HepG2 (cell line): ENCODE measurements around the gene ADAMTSL4. TPM values are rescaled to one million over a fixed set of nuclear protein-coding genes. Genes with fewer than 3 reads are reported as not detected.

ENCODE experiments used
- AGO2 ChIP-seq: fragments of 200-400 bp; formaldehyde crosslinking; optimal IDR thresholded peaks from 2 replicates; pipeline ENCODE3; 2017; ENCODE audit warnings: mild to moderate bottlenecking, low read depth, low read length, moderate library complexity
- ATF7-NPFF ChIP-seq: sonication (generic); formaldehyde crosslinking; IDR thresholded peaks from 2 replicates; pipeline ENCODE4 v1.8.1; 2023; ENCODE audit warnings: mild to moderate bottlenecking, low read depth, missing genetic modification reagents, moderate library complexity
- EED ChIP-seq: sonication (generic); formaldehyde crosslinking; IDR thresholded peaks from 2 replicates; pipeline ENCODE4 v1.5.0; 2020; ENCODE audit warnings: mild to moderate bottlenecking, missing genetic modification reagents
- FIP1L1 ChIP-seq: fragments of 200-400 bp; formaldehyde crosslinking; IDR thresholded peaks from 2 replicates; pipeline ENCODE4 v1.6.1; 2018; ENCODE audit warnings: low read depth, mild to moderate bottlenecking, low read length, moderate library complexity, borderline replicate concordance; ENCODE audit not compliant: insufficient read depth
- GZF1 ChIP-seq: sonication (generic); formaldehyde crosslinking; IDR thresholded peaks from 2 replicates; pipeline ENCODE4 v1.5.1; 2020; ENCODE audit warnings: mild to moderate bottlenecking, missing genetic modification reagents
- MBNL3 ChIP-seq: fragments of 250-450 bp; sonication (Bioruptor Pico); conservative IDR thresholded peaks from 2 replicates; pipeline ENCODE4 v1.8.0; 2022; ENCODE audit warnings: mild to moderate bottlenecking, inconsistent platforms
- POLR2AphosphoS5 ChIP-seq: IDR thresholded peaks from 2 replicates; pipeline ENCODE4 v1.6.1; 2012; ENCODE audit warnings: low read depth, low read length
- RXRB ChIP-seq: IDR thresholded peaks from 2 replicates; pipeline ENCODE4 v1.6.1; 2016; ENCODE audit warnings: borderline replicate concordance, missing genetic modification reagents, missing compliant biosample characterization
- SMC3 ChIP-seq: IDR thresholded peaks from 2 replicates; pipeline ENCODE4 v1.6.1; 2011; ENCODE audit warnings: low read length, improper control_type of control experiment
- TBP ChIP-seq: sonication (generic); formaldehyde crosslinking; IDR thresholded peaks from 2 replicates; pipeline ENCODE4 v1.5.0; 2020; ENCODE audit warnings: missing genetic modification reagents
- TBX2 ChIP-seq: sonication (generic); formaldehyde crosslinking; IDR thresholded peaks from 2 replicates; pipeline ENCODE4 v1.5.0; 2020; ENCODE audit warnings: missing genetic modification reagents, mild to moderate bottlenecking, borderline replicate concordance
- XRCC5 ChIP-seq: fragments of 200-400 bp; formaldehyde crosslinking; optimal IDR thresholded peaks from 2 replicates; pipeline ENCODE3; 2017; ENCODE audit warnings: mild to moderate bottlenecking, low read length
- ZNF224 ChIP-seq: sonication (generic); formaldehyde crosslinking; IDR thresholded peaks from 2 replicates; pipeline ENCODE4 v1.5.0; 2020; ENCODE audit warnings: mild to moderate bottlenecking, missing genetic modification reagents
- ZNF260 ChIP-seq: sonication (generic); formaldehyde crosslinking; IDR thresholded peaks from 2 replicates; pipeline ENCODE4 v1.4.0; 2020; ENCODE audit warnings: missing genetic modification reagents, low read depth, mild to moderate bottlenecking, borderline replicate concordance
- ZNF768 ChIP-seq: sonication (generic); formaldehyde crosslinking; IDR thresholded peaks from 2 replicates; pipeline ENCODE4 v1.4.0; 2020; ENCODE audit warnings: missing genetic modification reagents
- ZNF772 ChIP-seq: sonication (generic); formaldehyde crosslinking; IDR thresholded peaks from 2 replicates; pipeline ENCODE4 v1.5.0; 2020; ENCODE audit warnings: mild to moderate bottlenecking, missing genetic modification reagents
- ZNF777 ChIP-seq: sonication (generic); formaldehyde crosslinking; IDR thresholded peaks from 2 replicates; pipeline ENCODE4 v1.4.0; 2020; ENCODE audit warnings: missing genetic modification reagents
- polyA plus RNA-seq, 8 experiments: library from polyadenylated mRNA; depleted of rRNA in 3 of 8; stranded (reverse) in 7 of 8; unstranded in 1 of 8; fragments of >200 nt; fragmentation: Illumina TruSeq in 4 of 8; extraction: Trizol in 4 of 8; gene quantifications; 2 replicates each; pipeline versions ENCODE4 v1.2.1 to v1.2.3, GENCODE V29; 2011 to 2016; ENCODE audit warnings: low read depth in 4 of 8, missing spikeins in 1 of 8, mixed read lengths in 1 of 8; ENCODE audit not compliant: insufficient read depth in 1 of 8
- total RNA-seq, 5 experiments: library from RNA; depleted of rRNA; stranded (reverse); fragments of >200 nt; fragmentation: Illumina TruSeq; extraction: Trizol; gene quantifications; 2 replicates each; pipeline ENCODE4 v1.2.3, GENCODE V29; 2016; ENCODE audit warnings: low read depth in 1 of 5
- TF ChIP-seq, protein P1 (sequence below): sonication (generic); formaldehyde crosslinking; IDR thresholded peaks from 2 replicates; pipeline ENCODE4 v1.8.1; 2023; ENCODE audit warnings: mild to moderate bottlenecking, missing genetic modification reagents, borderline replicate concordance
- TF ChIP-seq, protein P2 (sequence below): sonication (generic); formaldehyde crosslinking; conservative IDR thresholded peaks from 2 replicates; pipeline ENCODE4 v1.8.0; 2022; ENCODE audit warnings: mild to moderate bottlenecking, moderate library complexity, missing genetic modification reagents
- TF ChIP-seq, protein P3 (sequence below): IDR thresholded peaks from 2 replicates; pipeline ENCODE4 v1.6.1; 2016; ENCODE audit warnings: missing compliant biosample characterization, missing genetic modification reagents, borderline replicate concordance
- TF ChIP-seq, protein P4 (sequence below): sonication (generic); formaldehyde crosslinking; IDR thresholded peaks from 2 replicates; pipeline ENCODE4 v1.4.0; 2020; ENCODE audit warnings: mild to moderate bottlenecking, missing genetic modification reagents
- TF ChIP-seq, protein P5 (sequence below): sonication (generic); formaldehyde crosslinking; IDR thresholded peaks from 2 replicates; pipeline ENCODE4 v1.5.0; 2020; ENCODE audit warnings: mild to moderate bottlenecking, missing genetic modification reagents, moderate library complexity

ADAMTSL4 gene
- total and polyA plus RNA-seq, 2 of the 13 experiments (the other 11 are each of a cell fraction or from before 2014, with no cell fraction given): 3.9 to 16.4 TPM

- TF ChIP-seq, protein P1, sequence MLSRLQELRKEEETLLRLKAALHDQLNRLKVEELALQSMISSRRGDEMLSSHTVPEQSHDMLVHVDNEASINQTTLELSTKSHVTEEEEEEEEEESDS (CRISPR knock-in tag): no peak
- TF ChIP-seq, protein P2, sequence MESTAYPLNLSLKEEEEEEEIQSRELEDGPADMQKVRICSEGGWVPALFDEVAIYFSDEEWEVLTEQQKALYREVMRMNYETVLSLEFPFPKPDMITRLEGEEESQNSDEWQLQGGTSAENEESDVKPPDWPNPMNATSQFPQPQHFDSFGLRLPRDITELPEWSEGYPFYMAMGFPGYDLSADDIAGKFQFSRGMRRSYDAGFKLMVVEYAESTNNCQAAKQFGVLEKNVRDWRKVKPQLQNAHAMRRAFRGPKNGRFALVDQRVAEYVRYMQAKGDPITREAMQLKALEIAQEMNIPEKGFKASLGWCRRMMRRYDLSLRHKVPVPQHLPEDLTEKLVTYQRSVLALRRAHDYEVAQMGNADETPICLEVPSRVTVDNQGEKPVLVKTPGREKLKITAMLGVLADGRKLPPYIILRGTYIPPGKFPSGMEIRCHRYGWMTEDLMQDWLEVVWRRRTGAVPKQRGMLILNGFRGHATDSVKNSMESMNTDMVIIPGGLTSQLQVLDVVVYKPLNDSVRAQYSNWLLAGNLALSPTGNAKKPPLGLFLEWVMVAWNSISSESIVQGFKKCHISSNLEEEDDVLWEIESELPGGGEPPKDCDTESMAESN (CRISPR knock-in tag): peak; percentile 18
- TF ChIP-seq ZNF777 (CRISPR knock-in tag): no peak
- TF ChIP-seq, protein P3, sequence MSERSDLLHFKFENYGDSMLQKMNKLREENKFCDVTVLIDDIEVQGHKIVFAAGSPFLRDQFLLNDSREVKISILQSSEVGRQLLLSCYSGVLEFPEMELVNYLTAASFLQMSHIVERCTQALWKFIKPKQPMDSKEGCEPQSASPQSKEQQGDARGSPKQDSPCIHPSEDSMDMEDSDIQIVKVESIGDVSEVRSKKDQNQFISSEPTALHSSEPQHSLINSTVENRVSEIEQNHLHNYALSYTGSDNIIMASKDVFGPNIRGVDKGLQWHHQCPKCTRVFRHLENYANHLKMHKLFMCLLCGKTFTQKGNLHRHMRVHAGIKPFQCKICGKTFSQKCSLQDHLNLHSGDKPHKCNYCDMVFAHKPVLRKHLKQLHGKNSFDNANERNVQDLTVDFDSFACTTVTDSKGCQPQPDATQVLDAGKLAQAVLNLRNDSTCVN (CRISPR knock-in tag): peak; percentile 58; the same call in 1 of the 2 replicates
- peak; percentile 7; the same call in 1 of the 2 replicates for TF ChIP-seq ZNF768 (CRISPR knock-in tag)
- TF ChIP-seq, protein P4, sequence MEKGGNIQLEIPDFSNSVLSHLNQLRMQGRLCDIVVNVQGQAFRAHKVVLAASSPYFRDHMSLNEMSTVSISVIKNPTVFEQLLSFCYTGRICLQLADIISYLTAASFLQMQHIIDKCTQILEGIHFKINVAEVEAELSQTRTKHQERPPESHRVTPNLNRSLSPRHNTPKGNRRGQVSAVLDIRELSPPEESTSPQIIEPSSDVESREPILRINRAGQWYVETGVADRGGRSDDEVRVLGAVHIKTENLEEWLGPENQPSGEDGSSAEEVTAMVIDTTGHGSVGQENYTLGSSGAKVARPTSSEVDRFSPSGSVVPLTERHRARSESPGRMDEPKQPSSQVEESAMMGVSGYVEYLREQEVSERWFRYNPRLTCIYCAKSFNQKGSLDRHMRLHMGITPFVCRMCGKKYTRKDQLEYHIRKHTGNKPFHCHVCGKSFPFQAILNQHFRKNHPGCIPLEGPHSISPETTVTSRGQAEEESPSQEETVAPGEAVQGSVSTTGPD (CRISPR knock-in tag): no peak
- peak; percentile 46; the same call in 1 of the 2 replicates for TF ChIP-seq ZNF772 (CRISPR knock-in tag)
- TF ChIP-seq ATF7-NPFF (CRISPR knock-in tag): 0 out of 2 replicates have a peak, but pooled peaks have one; percentile 13
- no peak for TF ChIP-seq ZNF260
- TF ChIP-seq EED (CRISPR knock-in tag): no peak
- 0 out of 2 replicates have a peak, but pooled peaks have one; percentile 40 for TF ChIP-seq ZNF224 (CRISPR knock-in tag)
- TF ChIP-seq TBP (CRISPR knock-in tag): no peak
- TF ChIP-seq FIP1L1: no peak
- TF ChIP-seq SMC3: peak; percentile 21; the same call in 1 of the 2 replicates
- no peak for TF ChIP-seq MBNL3 (CRISPR knock-in tag)
- TF ChIP-seq, protein P5, sequence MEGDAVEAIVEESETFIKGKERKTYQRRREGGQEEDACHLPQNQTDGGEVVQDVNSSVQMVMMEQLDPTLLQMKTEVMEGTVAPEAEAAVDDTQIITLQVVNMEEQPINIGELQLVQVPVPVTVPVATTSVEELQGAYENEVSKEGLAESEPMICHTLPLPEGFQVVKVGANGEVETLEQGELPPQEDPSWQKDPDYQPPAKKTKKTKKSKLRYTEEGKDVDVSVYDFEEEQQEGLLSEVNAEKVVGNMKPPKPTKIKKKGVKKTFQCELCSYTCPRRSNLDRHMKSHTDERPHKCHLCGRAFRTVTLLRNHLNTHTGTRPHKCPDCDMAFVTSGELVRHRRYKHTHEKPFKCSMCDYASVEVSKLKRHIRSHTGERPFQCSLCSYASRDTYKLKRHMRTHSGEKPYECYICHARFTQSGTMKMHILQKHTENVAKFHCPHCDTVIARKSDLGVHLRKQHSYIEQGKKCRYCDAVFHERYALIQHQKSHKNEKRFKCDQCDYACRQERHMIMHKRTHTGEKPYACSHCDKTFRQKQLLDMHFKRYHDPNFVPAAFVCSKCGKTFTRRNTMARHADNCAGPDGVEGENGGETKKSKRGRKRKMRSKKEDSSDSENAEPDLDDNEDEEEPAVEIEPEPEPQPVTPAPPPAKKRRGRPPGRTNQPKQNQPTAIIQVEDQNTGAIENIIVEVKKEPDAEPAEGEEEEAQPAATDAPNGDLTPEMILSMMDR: peak; percentile 91
- peak; percentile 48 for TF ChIP-seq TBX2 (CRISPR knock-in tag)
- no peak for TF ChIP-seq POLR2AphosphoS5
- no peak for TF ChIP-seq GZF1
- TF ChIP-seq AGO2: no peak
- TF ChIP-seq XRCC5: peak; percentile 43
- TF ChIP-seq RXRB (CRISPR knock-in tag): peak; percentile 9; the same call in 1 of the 2 replicates
Measured at GRCh38 chr1:150560576-150561253, 11.5 kb downstream of the ADAMTSL4 start (continued).
